Endothelial cell of umbilical vein (primary cell): Measurements from ENCODE around the gene ELMO1. TPM values are rescaled to one million over a fixed set of nuclear protein-coding genes. Genes with fewer than 3 reads are reported as not detected.

Source experiments
- BruUV-seq: library from RNA; stranded (reverse); fragments of 400-500 nt; replicated peaks from 2 replicates; lab custom pipeline; 2021; lab: Mats Ljungman, UMichigan
- CTCF ChIA-PET: fragments of 300-600, 350-600 bp; sonication (Branson Sonifier 250); formaldehyde crosslinking; loops from one replicate; lab custom pipeline; 2021; ENCODE audit warnings: antibody characterized with exemption, inconsistent platforms; lab: Charles Lee
- POLR2A ChIA-PET: fragments of 300-600, 350-600 bp; sonication (Branson Sonifier 250); formaldehyde crosslinking; loops from one replicate; lab custom pipeline; 2021; ENCODE audit warnings: antibody characterized with exemption, inconsistent platforms; lab: Charles Lee
- DNase-seq: peaks from one replicate; pipeline ENCODE4 v3.0.0-alpha.2; 2011; ENCODE audit warnings: low read depth, low spot score
- FAIRE-seq: peaks from 2 replicates; lab custom pipeline; 2011; peaks lifted over from hg19 to GRCh38; lab: Jason Lieb, UNC
- H2AFZ ChIP-seq: 2 replicates; pipeline ENCODE4 v1.6.0; 2012; ENCODE audit warnings: low read depth, low read length, control low read depth, inconsistent platforms
- H3K27ac ChIP-seq: 2 replicates; pipeline ENCODE4 v1.5.1; 2011; ENCODE audit warnings: low read depth, mild to moderate bottlenecking, control low read depth, low read length, moderate library complexity; ENCODE audit not compliant: insufficient read depth
- H3K27me3 ChIP-seq, 2 experiments: 2 replicates each; pipeline versions ENCODE4 v1.6.0 to v1.6.1; 2011; ENCODE audit warnings: low read length in 2 of 2, mixed read lengths in 1 of 2; ENCODE audit not compliant: control insufficient read depth in 2 of 2, insufficient read depth in 2 of 2
- H3K36me3 ChIP-seq, 2 experiments: 2 replicates in 1 of 2; 3 replicates in 1 of 2; pipeline ENCODE4 v1.5.1; 2011; ENCODE audit warnings: low read length in 2 of 2, mild to moderate bottlenecking in 1 of 2, moderate library complexity in 1 of 2; ENCODE audit not compliant: control insufficient read depth in 2 of 2, insufficient read depth in 2 of 2; ENCODE audit errors: extremely low read depth in 1 of 2
- H3K4me1 ChIP-seq: 3 replicates; pipeline ENCODE4 v1.5.1; 2011; ENCODE audit warnings: mild to moderate bottlenecking, low read length; ENCODE audit not compliant: control insufficient read depth, insufficient read depth; ENCODE audit errors: extremely low read depth
- H3K4me2 ChIP-seq: 2 replicates; pipeline ENCODE4 v1.6.1; 2011; ENCODE audit warnings: low read length, control low read depth, mixed read lengths; ENCODE audit not compliant: insufficient read depth
- H3K4me3 ChIP-seq, 3 experiments: fragments of 200-600 bp in 1 of 3; sonication (generic), shearing (Covaris generic) in 1 of 3; replicated peaks in 1 of 3; 2 replicates each; pipeline ENCODE4 v1.5.1; 2011 to 2016; ENCODE audit warnings: control low read depth in 3 of 3, low read length in 3 of 3, mild to moderate bottlenecking in 2 of 3, inconsistent platforms in 1 of 3, low read depth in 1 of 3, moderate library complexity in 1 of 3; ENCODE audit not compliant: insufficient read depth in 1 of 3
- H3K79me2 ChIP-seq: 2 replicates; pipeline ENCODE4 v1.6.0; 2012; ENCODE audit warnings: low read length, inconsistent platforms; ENCODE audit not compliant: control insufficient read depth, insufficient read depth
- H3K9ac ChIP-seq: replicated peaks from 2 replicates; pipeline ENCODE3; 2011; ENCODE audit warnings: low read length, control low read depth; ENCODE audit not compliant: insufficient read depth; ENCODE audit errors: extremely low read depth
- H3K9me1 ChIP-seq: replicated peaks from 3 replicates; pipeline ENCODE4 v1.6.0; 2011; ENCODE audit warnings: mild to moderate bottlenecking, low read length; ENCODE audit not compliant: control insufficient read depth, insufficient read depth; ENCODE audit errors: extremely low read depth
- H3K9me3 ChIP-seq: replicated peaks from 2 replicates; pipeline ENCODE4 v1.5.1; 2012; ENCODE audit warnings: low read length, inconsistent platforms; ENCODE audit not compliant: control insufficient read depth, insufficient read depth
- H4K20me1 ChIP-seq: replicated peaks from 2 replicates; pipeline ENCODE3; 2011; ENCODE audit warnings: mild to moderate bottlenecking, low read length; ENCODE audit not compliant: control insufficient read depth, insufficient read depth; ENCODE audit errors: extremely low read depth
- CTCF ChIP-seq, 2 donors: IDR thresholded peaks; 1 replicate in 1 of 2; 2 replicates in 1 of 2; pipeline ENCODE4 v1.5.1; 2011; ENCODE audit warnings: low read length in 2 of 2, mild to moderate bottlenecking in 2 of 2, moderate library complexity in 2 of 2, control low read depth in 1 of 2, inconsistent platforms in 1 of 2, low read depth in 1 of 2; ENCODE audit not compliant: insufficient read depth in 1 of 2; ENCODE audit errors: extremely low read depth in 1 of 2
- EZH2 ChIP-seq: IDR thresholded peaks from 2 replicates; pipeline ENCODE4 v1.6.1; 2012; ENCODE audit warnings: borderline replicate concordance, low read depth, mild to moderate bottlenecking, moderate library complexity, low read length, inconsistent platforms; ENCODE audit not compliant: severe bottlenecking
- FOS ChIP-seq: IDR thresholded peaks from 2 replicates; pipeline ENCODE4 v1.6.1; 2011; ENCODE audit warnings: mild to moderate bottlenecking, low read length, moderate library complexity, borderline replicate concordance; ENCODE audit not compliant: insufficient read depth
- GATA2 ChIP-seq: IDR thresholded peaks from 2 replicates; pipeline ENCODE4 v1.7.0; 2011; ENCODE audit warnings: low read depth, mild to moderate bottlenecking, moderate library complexity, mixed read lengths, low read length; ENCODE audit not compliant: insufficient read length, insufficient read depth
- JUN ChIP-seq: IDR thresholded peaks from 2 replicates; pipeline ENCODE4 v1.6.1; 2011; ENCODE audit warnings: borderline replicate concordance, low read depth; ENCODE audit not compliant: insufficient read length, insufficient read depth
- MAX ChIP-seq: IDR thresholded peaks from 2 replicates; pipeline ENCODE4 v1.6.1; 2011; ENCODE audit not compliant: insufficient read depth, insufficient read length
- MYC ChIP-seq: IDR thresholded peaks from one replicate; pipeline ENCODE4 v1.6.1; 2011; ENCODE audit warnings: mild to moderate bottlenecking, low read depth, low read length
- POLR2A ChIP-seq: IDR thresholded peaks from 2 replicates; pipeline ENCODE4 v1.6.1; 2012; ENCODE audit warnings: low read depth, mild to moderate bottlenecking, control low read depth, low read length
- POLR2AphosphoS5 ChIP-seq: IDR thresholded peaks from 2 replicates; pipeline ENCODE4 v1.6.1; 2012; ENCODE audit warnings: low read depth, mild to moderate bottlenecking, control low read depth, low read length, moderate library complexity; ENCODE audit not compliant: insufficient read depth
- dilution Hi-C: fragments of 300-500 bp; cut with MboI; formaldehyde crosslinking; loops from one replicate; pipeline ENCODE4 v1.15.0; 2019; ENCODE audit warnings: low sequenced_read_pairs; ENCODE audit not compliant: extremely low pct_ligation_motif_present
- intact Hi-C: fragments of 100-400 bp; cut with micrococcal nuclease; formaldehyde crosslinking; loops from one replicate; pipeline ENCODE4 v1.10.0; 2022
- polyA plus RNA-seq, 4 experiments: library from polyadenylated mRNA; depleted of rRNA in 3 of 4; stranded (reverse) in 3 of 4; unstranded in 1 of 4; fragments of >200 nt; gene quantifications; 2 replicates each; pipeline versions ENCODE4 v1.2.1 to v1.2.3, GENCODE V29; 2011 to 2012; ENCODE audit warnings: missing spikeins in 1 of 4
- total RNA-seq: library from RNA; stranded (reverse); gene quantifications from 2 replicates; pipeline ENCODE4 v1.2.3, GENCODE V29; 2021

Gene ELMO1
- total and polyA plus RNA-seq, 2 donors (not counting 3 experiments of a cell fraction or from before 2014, with no cell fraction given), result 17.0 to 30.6 TPM

- FAIRE-seq, result no peak
- Histone ChIP-seq H2AFZ (no peak overlapping the region), H3K4me2 (no peak overlapping the region), H3K27me3 (no peaks in the 10 kb centered on the region), H3K9ac (no peak overlapping the region), H3K27ac (no peak overlapping the region), H3K4me1 (no peaks in the 10 kb centered on the region), H4K20me1 (no peaks in the 10 kb centered on the region), H3K79me2 (no peaks in the 10 kb centered on the region), H3K4me3 (no peak overlapping the region), H3K9me3 (no peaks in the 10 kb centered on the region), H3K36me3 (no peaks in the 10 kb centered on the region), H3K9me1 (no peaks in the 10 kb centered on the region)
- CTCF ChIA-PET, result no interaction called here
- DNase-seq, result no peak
- no peak for TF ChIP-seq JUN
- TF ChIP-seq GATA2, result no peak
- no peak for TF ChIP-seq POLR2A
- TF ChIP-seq MAX, result no peak
- TF ChIP-seq CTCF (IDR thresholded peaks at IDR 0.05; ENCODE audit: extremely low read depth in 1 of 2, insufficient read depth in 1 of 2, low read depth in 1 of 2, low read length in 2 of 2), result no peak
- TF ChIP-seq MYC, result no peak
- TF ChIP-seq FOS, result no peak
- TF ChIP-seq EZH2, result no peak
- no peak for TF ChIP-seq POLR2AphosphoS5
- intact Hi-C loops (no loop called here), dilution Hi-C loops (no loop called here)
- BruUV-seq, result no TSS peak
- POLR2A ChIA-PET, result no interaction called here
Observed at GRCh38 chr7:37153376-37153775, 295.3 kb downstream of the ELMO1 start.
